ENCODE measurements around the gene LEMD2.

LEMD2 gene

GRCh38 chr6:33772082-33772830 lies 16.7 kb downstream of the LEMD2 start:
- no peak for DNase-seq

GRCh38 chr6:33771146-33772081 lies 17.5 kb downstream of the LEMD2 start:
- DNase-seq = peak; percentile 72

GRCh38 chr6:33770833-33771145 lies 18.1 kb downstream of the LEMD2 start:
- no peak for DNase-seq

- DNase-seq = no peak
These were observed 18.7 kb downstream of the LEMD2 start for GRCh38 chr6:33770124-33770832.

- no peak for DNase-seq
These were observed 19.6 kb downstream of the LEMD2 start for GRCh38 chr6:33769248-33769821.

GRCh38 chr6:33768644-33769120 lies 20.2 kb downstream of the LEMD2 start:
- peak; percentile 86 for DNase-seq

- no peak for DNase-seq
These were observed 21.7 kb downstream of the LEMD2 start for GRCh38 chr6:33766921-33767907.

- DNase-seq = no peak
These were observed 23.6 kb downstream of the LEMD2 start for GRCh38 chr6:33765368-33765767.

GRCh38 chr6:33764036-33764435 lies 24.9 kb downstream of the LEMD2 start:
- no peak for DNase-seq

GRCh38 chr6:33763483-33763882 lies 25.4 kb downstream of the LEMD2 start:
- no peak for DNase-seq

GRCh38 chr6:33762713-33763112 lies 26.2 kb downstream of the LEMD2 start:
- no peak for DNase-seq

GRCh38 chr6:33761922-33762629 lies 26.9 kb downstream of the LEMD2 start:
- DNase-seq = peak; percentile 64

- no peak for DNase-seq
These were observed 27.4 kb downstream of the LEMD2 start for GRCh38 chr6:33761581-33761921.

GRCh38 chr6:33759887-33760629 lies 28.9 kb downstream of the LEMD2 start:
- DNase-seq = no peak

GRCh38 chr6:33758815-33759216 lies 30.1 kb downstream of the LEMD2 start:
- DNase-seq = no peak

- no peak for DNase-seq
These were observed 31.0 kb downstream of the LEMD2 start for GRCh38 chr6:33757906-33758305.

GRCh38 chr6:33757113-33757512 lies 31.8 kb downstream of the LEMD2 start:
- no peak for DNase-seq

- no peak for DNase-seq
These were observed 32.5 kb downstream of the LEMD2 start for GRCh38 chr6:33756211-33756954.

GRCh38 chr6:33755070-33755869 lies 33.7 kb downstream of the LEMD2 start:
- no peak for DNase-seq
